Measurements from ENCODE around the gene CATSPERZ. TPM values are rescaled to one million over a fixed set of nuclear protein-coding genes. Genes with fewer than 3 reads are reported as not detected.

Gene CATSPERZ
- total and polyA plus RNA-seq, 9 of the 15 experiments (the other 6 are each of a cell fraction or from before 2014, with no cell fraction given) = 0.86 to 8.5 (median 3.5) TPM

DNA sequence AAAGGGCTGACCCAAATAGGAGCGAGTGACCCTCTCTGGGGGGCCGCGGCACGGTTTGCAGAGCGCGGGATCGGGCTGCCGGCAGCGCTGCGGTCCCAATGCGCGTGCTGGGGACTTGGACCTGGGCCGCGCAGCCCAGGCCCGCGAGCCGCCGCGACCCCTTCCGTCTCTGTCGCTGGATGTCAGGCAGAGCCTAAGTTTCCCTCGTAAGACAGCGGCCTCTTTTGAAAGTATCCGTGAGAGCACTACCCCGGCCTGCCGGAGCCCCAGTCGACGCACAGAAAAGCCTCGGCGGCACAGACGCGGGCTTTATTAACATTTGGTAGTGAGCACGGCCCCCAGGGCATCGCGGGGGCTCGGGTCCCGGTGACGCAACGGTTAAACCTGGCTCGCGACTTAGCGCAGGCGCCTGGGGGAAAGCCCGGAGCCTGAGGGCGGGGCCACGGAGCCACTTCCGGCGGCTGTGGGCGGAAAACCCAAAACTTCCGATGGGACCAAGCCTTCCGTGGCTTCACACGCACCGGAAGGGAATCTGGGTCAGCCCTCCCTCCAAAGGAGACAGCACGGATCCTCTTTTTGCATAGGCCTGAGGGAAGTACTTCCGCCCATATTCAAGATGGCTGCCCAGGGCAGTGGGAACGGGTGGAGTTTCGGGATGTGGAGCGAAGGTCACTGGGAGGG lies 30.5 kb upstream of the CATSPERZ start (continued):
- TF ChIP-seq FOXK1 (CRISPR knock-in tag; IDR thresholded peaks at IDR 0.05; ENCODE audit: borderline replicate concordance) = no peak; the same call in 1 of the 2 replicates
- TF ChIP-seq ZNF347 (CRISPR knock-in tag; IDR thresholded peaks at IDR 0.05; ENCODE audit: low read depth) = no peak
- no peak for TF ChIP-seq GTF2A2 (tag; IDR thresholded peaks at IDR 0.05)
- no peak for TF ChIP-seq NEUROD1 (IDR thresholded peaks at IDR 0.05; ENCODE audit: borderline replicate concordance, low read depth, low read length, partially characterized antibody)
- peak; percentile 84 for TF ChIP-seq TAF1 (IDR thresholded peaks at IDR 0.05; ENCODE audit: control insufficient read depth, extremely low read depth, insufficient read depth, low read length, severe bottlenecking)
- TF ChIP-seq CEBPG (CRISPR knock-in tag; IDR thresholded peaks at IDR 0.05) = peak; percentile 93
- peak; percentile 96 to 97 for TF ChIP-seq CEBPG (tag; conservative IDR thresholded peaks at IDR 0.05 in 1 of 2, IDR thresholded peaks at IDR 0.05 in 1 of 2)
- TF ChIP-seq CREB1 (IDR thresholded peaks at IDR 0.05) = peak; percentile 59
- peak; percentile 74; the same call in 1 of the 2 replicates for TF ChIP-seq CREB1 (CRISPR knock-in tag; IDR thresholded peaks at IDR 0.05)
- no peak for TF ChIP-seq EHMT2 (IDR thresholded peaks at IDR 0.05)
- TF ChIP-seq, protein P1, sequence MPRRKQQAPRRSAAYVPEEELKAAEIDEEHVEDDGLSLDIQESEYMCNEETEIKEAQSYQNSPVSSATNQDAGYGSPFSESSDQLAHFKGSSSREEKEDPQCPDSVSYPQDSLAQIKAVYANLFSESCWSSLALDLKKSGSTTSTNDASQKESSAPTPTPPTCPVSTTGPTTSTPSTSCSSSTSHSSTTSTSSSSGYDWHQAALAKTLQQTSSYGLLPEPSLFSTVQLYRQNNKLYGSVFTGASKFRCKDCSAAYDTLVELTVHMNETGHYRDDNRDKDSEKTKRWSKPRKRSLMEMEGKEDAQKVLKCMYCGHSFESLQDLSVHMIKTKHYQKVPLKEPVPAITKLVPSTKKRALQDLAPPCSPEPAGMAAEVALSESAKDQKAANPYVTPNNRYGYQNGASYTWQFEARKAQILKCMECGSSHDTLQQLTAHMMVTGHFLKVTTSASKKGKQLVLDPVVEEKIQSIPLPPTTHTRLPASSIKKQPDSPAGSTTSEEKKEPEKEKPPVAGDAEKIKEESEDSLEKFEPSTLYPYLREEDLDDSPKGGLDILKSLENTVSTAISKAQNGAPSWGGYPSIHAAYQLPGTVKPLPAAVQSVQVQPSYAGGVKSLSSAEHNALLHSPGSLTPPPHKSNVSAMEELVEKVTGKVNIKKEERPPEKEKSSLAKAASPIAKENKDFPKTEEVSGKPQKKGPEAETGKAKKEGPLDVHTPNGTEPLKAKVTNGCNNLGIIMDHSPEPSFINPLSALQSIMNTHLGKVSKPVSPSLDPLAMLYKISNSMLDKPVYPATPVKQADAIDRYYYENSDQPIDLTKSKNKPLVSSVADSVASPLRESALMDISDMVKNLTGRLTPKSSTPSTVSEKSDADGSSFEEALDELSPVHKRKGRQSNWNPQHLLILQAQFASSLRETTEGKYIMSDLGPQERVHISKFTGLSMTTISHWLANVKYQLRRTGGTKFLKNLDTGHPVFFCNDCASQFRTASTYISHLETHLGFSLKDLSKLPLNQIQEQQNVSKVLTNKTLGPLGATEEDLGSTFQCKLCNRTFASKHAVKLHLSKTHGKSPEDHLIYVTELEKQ (CRISPR knock-in tag; IDR thresholded peaks at IDR 0.05) = no peak
- no peak for TF ChIP-seq NUFIP1 (IDR thresholded peaks at IDR 0.05; ENCODE audit: partially characterized antibody)
- no peak for TF ChIP-seq FOXJ3 (CRISPR knock-in tag; IDR thresholded peaks at IDR 0.05)
- TF ChIP-seq, protein P2, sequence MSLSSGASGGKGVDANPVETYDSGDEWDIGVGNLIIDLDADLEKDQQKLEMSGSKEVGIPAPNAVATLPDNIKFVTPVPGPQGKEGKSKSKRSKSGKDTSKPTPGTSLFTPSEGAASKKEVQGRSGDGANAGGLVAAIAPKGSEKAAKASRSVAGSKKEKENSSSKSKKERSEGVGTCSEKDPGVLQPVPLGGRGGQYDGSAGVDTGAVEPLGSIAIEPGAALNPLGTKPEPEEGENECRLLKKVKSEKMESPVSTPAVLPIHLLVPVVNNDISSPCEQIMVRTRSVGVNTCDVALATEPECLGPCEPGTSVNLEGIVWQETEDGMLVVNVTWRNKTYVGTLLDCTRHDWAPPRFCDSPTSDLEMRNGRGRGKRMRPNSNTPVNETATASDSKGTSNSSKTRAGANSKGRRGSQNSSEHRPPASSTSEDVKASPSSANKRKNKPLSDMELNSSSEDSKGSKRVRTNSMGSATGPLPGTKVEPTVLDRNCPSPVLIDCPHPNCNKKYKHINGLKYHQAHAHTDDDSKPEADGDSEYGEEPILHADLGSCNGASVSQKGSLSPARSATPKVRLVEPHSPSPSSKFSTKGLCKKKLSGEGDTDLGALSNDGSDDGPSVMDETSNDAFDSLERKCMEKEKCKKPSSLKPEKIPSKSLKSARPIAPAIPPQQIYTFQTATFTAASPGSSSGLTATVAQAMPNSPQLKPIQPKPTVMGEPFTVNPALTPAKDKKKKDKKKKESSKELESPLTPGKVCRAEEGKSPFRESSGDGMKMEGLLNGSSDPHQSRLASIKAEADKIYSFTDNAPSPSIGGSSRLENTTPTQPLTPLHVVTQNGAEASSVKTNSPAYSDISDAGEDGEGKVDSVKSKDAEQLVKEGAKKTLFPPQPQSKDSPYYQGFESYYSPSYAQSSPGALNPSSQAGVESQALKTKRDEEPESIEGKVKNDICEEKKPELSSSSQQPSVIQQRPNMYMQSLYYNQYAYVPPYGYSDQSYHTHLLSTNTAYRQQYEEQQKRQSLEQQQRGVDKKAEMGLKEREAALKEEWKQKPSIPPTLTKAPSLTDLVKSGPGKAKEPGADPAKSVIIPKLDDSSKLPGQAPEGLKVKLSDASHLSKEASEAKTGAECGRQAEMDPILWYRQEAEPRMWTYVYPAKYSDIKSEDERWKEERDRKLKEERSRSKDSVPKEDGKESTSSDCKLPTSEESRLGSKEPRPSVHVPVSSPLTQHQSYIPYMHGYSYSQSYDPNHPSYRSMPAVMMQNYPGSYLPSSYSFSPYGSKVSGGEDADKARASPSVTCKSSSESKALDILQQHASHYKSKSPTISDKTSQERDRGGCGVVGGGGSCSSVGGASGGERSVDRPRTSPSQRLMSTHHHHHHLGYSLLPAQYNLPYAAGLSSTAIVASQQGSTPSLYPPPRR (CRISPR knock-in tag; IDR thresholded peaks at IDR 0.05; ENCODE audit: borderline replicate concordance) = no peak
- TF ChIP-seq ZFX (CRISPR knock-in tag; IDR thresholded peaks at IDR 0.05) = peak; percentile 90
- peak; percentile 29; the same call in 1 of the 2 replicates for TF ChIP-seq ZFP1 (CRISPR knock-in tag; IDR thresholded peaks at IDR 0.05)
- TF ChIP-seq ETV5 (CRISPR knock-in tag; IDR thresholded peaks at IDR 0.05; ENCODE audit: low read depth) = peak; percentile 93
- no peak for TF ChIP-seq MCM5 (IDR thresholded peaks at IDR 0.05; ENCODE audit: low read depth)
- TF ChIP-seq CSDE1 (IDR thresholded peaks at IDR 0.05) = no peak
